ENCODE results near the gene AASS.
A peak's percentile ranks its signal among the peaks of the same experiment; 100 is the strongest.
"Not testable (repeated sequence)": the region's sequence is repeated elsewhere in the genome, so short reads cannot be mapped to it uniquely, and the experiment has no call there.

The AASS gene

GRCh38 chr7:122137251-122138077 lies 6.6 kb downstream of the AASS start:
- no peak for TF ChIP-seq POLR2A (IDR thresholded peaks at IDR 0.05; ENCODE audit: low read depth, low read length)
- DNase-seq (ENCODE audit: insufficient read length, low spot score) (no peak), FAIRE-seq (peak; percentile 79)

GRCh38 chr7:122136639-122137245 lies 7.3 kb downstream of the AASS start:
- no peak for TF ChIP-seq POLR2A (IDR thresholded peaks at IDR 0.05; ENCODE audit: low read depth, low read length)
- no peak for DNase-seq (ENCODE audit: insufficient read length, low spot score)
- FAIRE-seq: peak; percentile 53

DNA sequence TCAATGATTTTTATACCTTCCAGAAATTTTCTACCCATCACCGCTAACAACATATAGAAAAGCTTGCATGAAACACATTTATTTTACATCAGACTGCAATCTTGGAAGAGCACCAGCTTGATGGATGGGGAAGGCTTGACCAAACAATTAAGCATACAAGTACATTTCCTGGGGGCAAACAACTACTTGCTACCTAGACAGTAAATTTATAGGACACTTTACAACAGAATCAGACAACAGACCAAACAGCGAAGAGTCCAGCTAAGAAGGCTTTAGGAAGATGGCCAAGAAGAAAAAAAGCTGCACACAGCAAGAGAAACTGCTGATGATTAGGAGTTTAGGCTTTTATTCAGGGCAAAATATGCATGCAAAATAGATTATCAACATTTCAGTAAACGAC lies 8.0 kb downstream of the AASS start:
- FAIRE-seq: no peak
- no peak for DNase-seq (ENCODE audit: insufficient read length, low spot score)
- TF ChIP-seq POLR2A (IDR thresholded peaks at IDR 0.05; ENCODE audit: low read depth, low read length): no peak

- FAIRE-seq (no peak), DNase-seq (ENCODE audit: insufficient read length, low spot score) (no peak)
- TF ChIP-seq POLR2A (IDR thresholded peaks at IDR 0.05; ENCODE audit: low read depth, low read length): no peak
Measured at GRCh38 chr7:122135275-122135674, 8.8 kb downstream of the AASS start.

- DNase-seq (ENCODE audit: insufficient read length, low spot score); FAIRE-seq: not testable (repeated sequence)
Measured at GRCh38 chr7:122134793-122135192, 9.3 kb downstream of the AASS start.

- DNase-seq (ENCODE audit: insufficient read length, low spot score): no peak
- no peak for FAIRE-seq
- TF ChIP-seq POLR2A (IDR thresholded peaks at IDR 0.05; ENCODE audit: low read depth, low read length): no peak
Measured at GRCh38 chr7:122133477-122133876, 10.6 kb downstream of the AASS start.

DNA sequence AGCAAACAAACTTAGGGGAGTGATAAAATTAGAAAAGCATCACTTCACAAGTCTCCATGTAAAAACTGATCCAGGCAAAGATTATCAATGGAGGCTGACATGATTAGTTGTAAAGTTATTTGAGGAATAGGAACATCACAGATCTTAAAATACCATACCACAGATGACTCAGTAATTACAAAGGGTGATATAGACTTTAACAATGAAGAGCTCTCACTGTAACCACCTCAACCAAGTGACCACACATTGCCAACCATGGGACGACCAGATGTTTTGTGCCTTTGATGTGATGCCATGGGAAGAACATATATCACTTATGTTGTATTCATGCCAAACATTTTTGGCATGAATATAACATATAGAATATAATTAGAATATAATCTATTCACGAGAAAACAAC lies 11.7 kb downstream of the AASS start:
- FAIRE-seq (peak; percentile 62), DNase-seq (ENCODE audit: insufficient read length, low spot score) (no peak)
- TF ChIP-seq POLR2A (IDR thresholded peaks at IDR 0.05; ENCODE audit: low read depth, low read length): no peak

DNA sequence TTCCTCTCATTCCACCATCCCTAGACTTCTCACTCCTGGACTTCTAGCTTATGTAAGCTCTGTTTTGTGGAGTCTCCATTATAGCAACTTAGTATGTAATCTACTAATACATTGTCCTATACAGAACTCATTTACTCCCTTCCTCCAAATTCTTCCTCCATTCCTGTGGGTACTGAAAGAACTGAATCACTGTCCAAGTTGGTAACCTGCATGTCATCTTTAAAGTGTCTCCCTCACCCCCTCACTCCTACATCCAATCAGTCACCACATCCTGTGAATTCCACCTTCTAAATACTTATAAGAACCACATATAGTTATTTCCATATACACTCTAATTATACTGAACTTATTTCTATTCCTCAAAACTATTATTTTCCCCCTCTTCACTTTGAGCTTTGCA lies 20.3 kb downstream of the AASS start:
- DNase-seq (ENCODE audit: insufficient read length, low spot score): no peak
- FAIRE-seq: no peak
- no peak for TF ChIP-seq POLR2A (IDR thresholded peaks at IDR 0.05; ENCODE audit: low read depth, low read length)

DNA sequence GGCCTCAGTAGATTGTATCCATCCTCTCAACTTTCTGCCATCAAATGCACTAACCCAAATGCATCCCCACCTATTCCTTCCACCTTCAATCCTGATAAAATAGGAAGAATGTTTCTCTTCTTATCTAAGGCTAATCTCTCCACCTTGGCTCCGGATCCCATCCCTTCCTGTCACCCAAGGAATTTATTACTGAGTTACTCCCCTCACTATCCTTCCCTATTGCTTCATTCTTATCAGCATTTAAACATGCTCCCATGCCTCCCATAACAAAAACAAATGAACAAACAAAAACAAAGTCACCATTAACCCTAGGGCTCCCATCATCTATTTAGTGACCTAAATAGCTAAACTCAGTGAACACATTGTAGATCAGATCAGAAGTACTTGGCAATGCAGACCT lies 25.3 kb downstream of the AASS start:
- FAIRE-seq (no peak), DNase-seq (ENCODE audit: insufficient read length, low spot score) (no peak)
- no peak for TF ChIP-seq POLR2A (IDR thresholded peaks at IDR 0.05; ENCODE audit: low read depth, low read length)

GRCh38 chr7:122103064-122103463 lies 41.0 kb downstream of the AASS start:
- TF ChIP-seq POLR2A (IDR thresholded peaks at IDR 0.05; ENCODE audit: low read depth, low read length): no peak
- DNase-seq (ENCODE audit: insufficient read length, low spot score): no peak
- FAIRE-seq: no peak

DNA sequence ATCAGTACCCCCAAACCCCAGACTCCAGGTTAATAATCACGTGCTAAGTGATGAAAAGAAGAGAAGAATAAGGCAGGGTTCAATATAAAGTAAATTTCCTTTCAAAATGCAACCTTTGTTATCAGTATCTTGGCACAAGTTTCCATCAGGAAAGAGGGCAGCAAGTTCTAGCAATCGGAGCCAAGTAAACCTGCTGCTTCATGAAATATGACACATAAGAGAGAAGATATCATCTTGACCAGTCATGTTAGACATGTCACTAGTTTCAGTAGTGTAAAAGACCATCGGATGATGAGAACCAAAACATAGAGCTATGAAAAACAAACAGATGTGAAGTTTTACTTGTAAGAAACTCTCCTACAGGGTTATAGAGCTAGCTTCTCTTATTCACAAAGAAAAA lies 44.0 kb downstream of the AASS start:
- no peak for TF ChIP-seq POLR2A (IDR thresholded peaks at IDR 0.05; ENCODE audit: low read depth, low read length)
- FAIRE-seq (no peak), DNase-seq (ENCODE audit: insufficient read length, low spot score) (no peak)

GRCh38 chr7:122095642-122096041 lies 48.4 kb downstream of the AASS start:
- DNase-seq (ENCODE audit: insufficient read length, low spot score): no peak
- FAIRE-seq: no peak
- TF ChIP-seq POLR2A (IDR thresholded peaks at IDR 0.05; ENCODE audit: low read depth, low read length): no peak

- FAIRE-seq (no peak), DNase-seq (ENCODE audit: insufficient read length, low spot score) (no peak)
- TF ChIP-seq POLR2A (IDR thresholded peaks at IDR 0.05; ENCODE audit: low read depth, low read length): no peak
Measured at GRCh38 chr7:122094549-122094948, 49.5 kb downstream of the AASS start.

- FAIRE-seq (peak; percentile 83), DNase-seq (ENCODE audit: insufficient read length, low spot score) (peak; percentile 15)
- no peak for TF ChIP-seq POLR2A (IDR thresholded peaks at IDR 0.05; ENCODE audit: low read depth, low read length)
Measured at GRCh38 chr7:122092964-122093797, 50.9 kb downstream of the AASS start.

Measured in H54 (cell line).